Neutrophil (primary cell): ENCODE data around the gene MBOAT2.

ENCODE experiments used
- H3K27ac ChIP-seq: fragments of 200-600 bp; sonication (generic); 2 replicates; pipeline ENCODE4 v1.5.1; 2016; ENCODE audit warnings: mild to moderate bottlenecking, moderate library complexity
- H3K27me3 ChIP-seq: fragments of 200-600 bp; sonication (generic); 2 replicates; pipeline ENCODE4 v1.6.0; 2016; ENCODE audit warnings: mild to moderate bottlenecking
- H3K36me3 ChIP-seq: fragments of 200-600 bp; sonication (generic); 2 replicates; pipeline ENCODE4 v1.5.1; 2017
- H3K4me1 ChIP-seq, 2 experiments: fragments of 200-600 bp in 1 of 2; sonication (generic) in 1 of 2; 1 replicate in 1 of 2; 2 replicates in 1 of 2; pipeline versions ENCODE4 v1.5.1 to v1.6.1; 2013 to 2016; ENCODE audit warnings: low read depth in 1 of 2, low read length in 1 of 2, mild to moderate bottlenecking in 1 of 2, moderate library complexity in 1 of 2; ENCODE audit not compliant: control insufficient read depth in 1 of 2, insufficient read depth in 1 of 2
- H3K4me3 ChIP-seq, 2 experiments: fragments of 200-600 bp in 1 of 2; sonication (generic) in 1 of 2; 1 replicate in 1 of 2; 2 replicates in 1 of 2; pipeline ENCODE4 v1.5.1; 2013 to 2016; ENCODE audit warnings: low read depth in 1 of 2, low read length in 1 of 2, mild to moderate bottlenecking in 1 of 2, moderate library complexity in 1 of 2
- H3K9me3 ChIP-seq: fragments of 200-600 bp; sonication (generic); 2 replicates; pipeline ENCODE4 v1.5.1; 2016
- TF ChIP-seq, protein P1 (sequence below): fragments of 200-600 bp; sonication (generic); IDR thresholded peaks from 2 replicates; pipeline ENCODE4 v1.5.1; 2016; ENCODE audit warnings: antibody characterized with exemption

MBOAT2 gene

GRCh38 chr2:8819194-8819593 is 184.3 kb downstream of the MBOAT2 start:
- Histone ChIP-seq H3K27ac (no peak overlapping the region), H3K4me1 (peaks cover 18 to 26% of the 10 kb centered on the region in 2 experiments), H3K4me3 (no peak overlapping the region), H3K36me3 (peaks cover 64% of the 10 kb centered on the region), H3K27me3 (no peaks in the 10 kb centered on the region), H3K9me3 (no peaks in the 10 kb centered on the region)
- TF ChIP-seq, protein P1, sequence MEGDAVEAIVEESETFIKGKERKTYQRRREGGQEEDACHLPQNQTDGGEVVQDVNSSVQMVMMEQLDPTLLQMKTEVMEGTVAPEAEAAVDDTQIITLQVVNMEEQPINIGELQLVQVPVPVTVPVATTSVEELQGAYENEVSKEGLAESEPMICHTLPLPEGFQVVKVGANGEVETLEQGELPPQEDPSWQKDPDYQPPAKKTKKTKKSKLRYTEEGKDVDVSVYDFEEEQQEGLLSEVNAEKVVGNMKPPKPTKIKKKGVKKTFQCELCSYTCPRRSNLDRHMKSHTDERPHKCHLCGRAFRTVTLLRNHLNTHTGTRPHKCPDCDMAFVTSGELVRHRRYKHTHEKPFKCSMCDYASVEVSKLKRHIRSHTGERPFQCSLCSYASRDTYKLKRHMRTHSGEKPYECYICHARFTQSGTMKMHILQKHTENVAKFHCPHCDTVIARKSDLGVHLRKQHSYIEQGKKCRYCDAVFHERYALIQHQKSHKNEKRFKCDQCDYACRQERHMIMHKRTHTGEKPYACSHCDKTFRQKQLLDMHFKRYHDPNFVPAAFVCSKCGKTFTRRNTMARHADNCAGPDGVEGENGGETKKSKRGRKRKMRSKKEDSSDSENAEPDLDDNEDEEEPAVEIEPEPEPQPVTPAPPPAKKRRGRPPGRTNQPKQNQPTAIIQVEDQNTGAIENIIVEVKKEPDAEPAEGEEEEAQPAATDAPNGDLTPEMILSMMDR, result no peak

GRCh38 chr2:8817221-8817620 is 186.3 kb downstream of the MBOAT2 start:
- H3K27ac ChIP-seq, result no peak overlapping the region
- peaks cover 13 to 18% of the 10 kb centered on the region in 2 experiments for H3K4me1 ChIP-seq
- no peaks in the 10 kb centered on the region for H3K9me3 ChIP-seq
- TF ChIP-seq, protein P1, result no peak
- H3K36me3 ChIP-seq, result peaks cover 76% of the 10 kb centered on the region
- no peak overlapping the region for H3K4me3 ChIP-seq
- H3K27me3 ChIP-seq, result no peaks in the 10 kb centered on the region

- H3K36me3 ChIP-seq, result peaks cover 99% of the 10 kb centered on the region
- no peak overlapping the region for H3K27ac ChIP-seq
- TF ChIP-seq, protein P1, result no peak
- no peak overlapping the region for H3K4me3 ChIP-seq
- H3K4me1 ChIP-seq, result no peaks in the 10 kb centered on the region
- H3K27me3 ChIP-seq, result no peaks in the 10 kb centered on the region
- H3K9me3 ChIP-seq, result no peaks in the 10 kb centered on the region
These were observed 196.4 kb downstream of the MBOAT2 start for GRCh38 chr2:8806885-8807704.

- no peaks in the 10 kb centered on the region for H3K9me3 ChIP-seq
- no peak overlapping the region for H3K27ac ChIP-seq
- no peaks in the 10 kb centered on the region for H3K27me3 ChIP-seq
- TF ChIP-seq, protein P1, result no peak
- H3K36me3 ChIP-seq, result peaks cover 99% of the 10 kb centered on the region
- no peaks in the 10 kb centered on the region for H3K4me1 ChIP-seq
- H3K4me3 ChIP-seq, result no peak overlapping the region
These were observed 197.9 kb downstream of the MBOAT2 start for GRCh38 chr2:8805278-8806210.

DNA sequence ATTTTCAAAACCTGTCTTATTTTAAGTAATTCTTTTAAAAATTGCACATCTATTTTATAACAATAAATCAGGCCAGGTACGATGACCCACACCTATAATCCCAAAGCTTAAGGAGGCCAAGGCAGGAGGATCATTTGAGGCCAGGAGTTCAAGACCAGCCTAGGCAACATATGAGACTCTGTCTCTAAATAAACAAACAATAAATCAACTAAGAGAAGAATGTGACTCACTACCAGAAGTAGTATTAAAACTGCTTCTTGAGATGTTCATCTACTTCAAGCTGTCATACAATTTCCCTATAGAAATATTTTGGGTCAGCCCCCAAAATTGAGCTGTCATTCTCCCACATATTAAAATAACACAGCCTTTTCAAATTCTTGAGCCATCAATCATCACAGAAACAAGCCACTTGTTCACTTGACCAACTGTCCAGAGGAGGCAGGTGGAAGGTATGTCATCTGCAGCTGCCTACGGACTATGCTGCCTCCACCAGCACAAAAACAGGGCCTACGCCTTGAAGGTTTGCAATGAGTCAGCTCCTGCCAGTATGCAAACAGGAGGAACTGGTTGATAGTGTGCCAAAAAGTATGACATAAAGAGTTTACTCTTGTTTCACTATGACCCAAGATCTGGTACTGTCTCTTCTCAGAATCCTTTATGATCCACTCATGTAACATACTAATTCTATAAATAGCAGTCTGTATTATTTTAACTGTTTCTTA is 199.7 kb downstream of the MBOAT2 start:
- TF ChIP-seq, protein P1, result no peak
- H3K36me3 ChIP-seq, result peaks cover 99% of the 10 kb centered on the region
- no peaks in the 10 kb centered on the region for H3K4me1 ChIP-seq
- no peak overlapping the region for H3K4me3 ChIP-seq
- no peaks in the 10 kb centered on the region for H3K9me3 ChIP-seq
- no peaks in the 10 kb centered on the region for H3K27me3 ChIP-seq
- H3K27ac ChIP-seq, result no peak overlapping the region
